Measurements from ENCODE around the gene RPS6KL1. TPM values are rescaled to one million over a fixed set of nuclear protein-coding genes. Genes with fewer than 3 reads are reported as not detected.
A peak's percentile ranks its signal among the peaks of the same experiment; 100 is the strongest.

The RPS6KL1 gene
- total RNA-seq, 1 donor from 2014 or later: 6.4 TPM

GRCh38 chr14:74919421-74920165, 3.5 kb downstream of the RPS6KL1 start:
- no peaks in the 10 kb centered on the region for H3K9me3 Mint-ChIP-seq
- H3K4me3 ChIP-seq: no peak overlapping the region
- no peak overlapping the region for H2AFZ ChIP-seq (replicated peaks)
- H3K27ac ChIP-seq: no peak overlapping the region
- H3K9me3 ChIP-seq (ENCODE audit: low read depth): no peaks in the 10 kb centered on the region
- H3K36me3 ChIP-seq: no peaks in the 10 kb centered on the region
- peaks cover 10% of the 10 kb centered on the region for H3K27me3 ChIP-seq
- H3K79me2 ChIP-seq (ENCODE audit: low read depth): no peaks in the 10 kb centered on the region
- no peaks in the 10 kb centered on the region for H3K4me1 ChIP-seq
- DNase-seq (ENCODE audit: low spot score): no peak
- H3K4me1 Mint-ChIP-seq: peaks cover 15% of the 10 kb centered on the region
- no peak overlapping the region for H3K4me3 Mint-ChIP-seq
- no peaks in the 10 kb centered on the region for H3F3A ChIP-seq (ENCODE audit: low read depth)
- TF ChIP-seq EZH2 (IDR thresholded peaks at IDR 0.05): no peak
- TF ChIP-seq CTCF (IDR thresholded peaks at IDR 0.05): no peak
- no peak for TF ChIP-seq EZH2phosphoT487 (IDR thresholded peaks at IDR 0.05)
- H3K4me2 ChIP-seq: no peak overlapping the region
- no peak overlapping the region for H3K9ac ChIP-seq
- peaks cover 15% of the 10 kb centered on the region for H3K27me3 Mint-ChIP-seq (ENCODE audit: insufficient read depth, low read depth)
- no peaks in the 10 kb centered on the region for H3K36me3 Mint-ChIP-seq
- no peak overlapping the region for H3K27ac Mint-ChIP-seq
- no peaks in the 10 kb centered on the region for H4K20me1 ChIP-seq (ENCODE audit: low read depth)

- Histone ChIP-seq H3K9me3 (ENCODE audit: low read depth) (no peaks in the 10 kb centered on the region), H3K27me3 (peaks cover 10% of the 10 kb centered on the region), H3K27ac (no peak overlapping the region), H3K36me3 (no peaks in the 10 kb centered on the region), H3K79me2 (ENCODE audit: low read depth) (no peaks in the 10 kb centered on the region), H3K4me1 (no peaks in the 10 kb centered on the region), H3K4me3 (no peak overlapping the region), H3F3A (ENCODE audit: low read depth) (no peaks in the 10 kb centered on the region), H4K20me1 (ENCODE audit: low read depth) (no peaks in the 10 kb centered on the region), H2AFZ (replicated peaks) (no peak overlapping the region), H3K4me2 (no peak overlapping the region), H3K9ac (no peak overlapping the region)
- Mint-ChIP-seq H3K27me3 (ENCODE audit: insufficient read depth, low read depth) (peaks cover 8% of the 10 kb centered on the region), H3K9me3 (no peaks in the 10 kb centered on the region), H3K4me3 (no peak overlapping the region), H3K36me3 (no peaks in the 10 kb centered on the region), H3K4me1 (peaks cover 15% of the 10 kb centered on the region), H3K27ac (no peak overlapping the region)
- DNase-seq (ENCODE audit: low spot score): no peak
- TF ChIP-seq EZH2phosphoT487 (IDR thresholded peaks at IDR 0.05) (no peak), EZH2 (IDR thresholded peaks at IDR 0.05) (no peak), CTCF (IDR thresholded peaks at IDR 0.05) (no peak)
Measured at GRCh38 chr14:74918380-74918779, 4.7 kb downstream of the RPS6KL1 start.

- H3K36me3 ChIP-seq: no peaks in the 10 kb centered on the region
- peaks cover 8% of the 10 kb centered on the region for H3K27me3 ChIP-seq
- no peak overlapping the region for H3K4me2 ChIP-seq
- H3K36me3 Mint-ChIP-seq: no peaks in the 10 kb centered on the region
- no peak overlapping the region for H2AFZ ChIP-seq (replicated peaks)
- H3K79me2 ChIP-seq (ENCODE audit: low read depth): no peaks in the 10 kb centered on the region
- H3K4me1 ChIP-seq: no peaks in the 10 kb centered on the region
- H3K4me3 ChIP-seq: no peak overlapping the region
- no peaks in the 10 kb centered on the region for H3K9me3 ChIP-seq (ENCODE audit: low read depth)
- no peak overlapping the region for H3K9ac ChIP-seq
- H3K27ac Mint-ChIP-seq: peak overlapping the region; percentile 23
- no peaks in the 10 kb centered on the region for H3K9me3 Mint-ChIP-seq
- H3K4me3 Mint-ChIP-seq: no peak overlapping the region
- peaks cover 15% of the 10 kb centered on the region for H3K4me1 Mint-ChIP-seq
- TF ChIP-seq EZH2 (IDR thresholded peaks at IDR 0.05) (no peak), EZH2phosphoT487 (IDR thresholded peaks at IDR 0.05) (no peak), CTCF (IDR thresholded peaks at IDR 0.05) (no peak)
- no peaks in the 10 kb centered on the region for H4K20me1 ChIP-seq (ENCODE audit: low read depth)
- no peaks in the 10 kb centered on the region for H3F3A ChIP-seq (ENCODE audit: low read depth)
- no peak overlapping the region for H3K27ac ChIP-seq
- peaks cover 9% of the 10 kb centered on the region for H3K27me3 Mint-ChIP-seq (ENCODE audit: insufficient read depth, low read depth)
- DNase-seq (ENCODE audit: low spot score): no peak
Measured at GRCh38 chr14:74917646-74918081, 5.4 kb downstream of the RPS6KL1 start.

All from neural progenitor cell (in vitro differentiated cells).